HG02759 (cell line): Measurements from ENCODE around the gene TBX1.

ENCODE experiments used
- ATAC-seq: cut with Tn5 transposase; IDR thresholded peaks from one replicate; pipeline ENCODE4 v1.9.1; 2021; ENCODE audit warnings: mild to moderate bottlenecking, moderate library complexity; ENCODE audit not compliant: unreplicated experiment

Gene TBX1

DNA sequence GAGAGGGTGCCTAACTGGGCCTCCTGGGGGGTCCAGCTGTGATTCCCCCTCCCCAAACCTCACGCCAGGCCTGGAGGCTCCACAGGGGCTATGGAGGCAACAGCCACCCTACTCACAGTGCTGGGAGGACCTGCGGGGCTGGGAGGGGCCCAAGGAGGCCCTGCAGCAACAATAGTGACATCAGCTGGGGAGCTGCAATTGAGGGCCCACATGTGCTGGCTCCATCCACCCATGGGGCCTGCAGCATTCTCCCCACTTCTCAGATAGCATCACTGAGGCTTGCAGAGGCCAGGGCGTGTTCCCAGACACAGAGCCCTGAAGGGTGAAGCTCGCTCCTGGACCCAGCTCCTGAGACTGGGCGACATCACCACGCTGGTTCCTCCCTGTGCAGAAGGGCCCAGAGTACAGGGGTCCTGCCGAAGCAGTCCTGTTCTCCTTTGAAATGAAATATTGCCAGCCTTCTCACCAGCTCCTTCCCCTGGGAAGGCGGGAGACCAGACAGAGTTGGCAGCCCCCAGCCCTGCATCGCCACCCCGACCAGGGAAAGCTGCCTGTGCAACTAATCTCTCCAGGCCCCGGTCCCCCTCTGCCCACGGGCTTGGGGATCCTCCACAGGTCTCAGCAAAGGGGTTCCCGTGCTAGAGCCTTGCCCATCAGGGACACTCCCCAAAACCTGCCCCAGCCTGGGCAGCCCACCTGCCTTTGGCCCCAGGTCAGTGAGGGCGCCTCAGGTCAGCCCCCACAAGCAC is 8.9 kb upstream of the TBX1 start:
- ATAC-seq = no peak

DNA sequence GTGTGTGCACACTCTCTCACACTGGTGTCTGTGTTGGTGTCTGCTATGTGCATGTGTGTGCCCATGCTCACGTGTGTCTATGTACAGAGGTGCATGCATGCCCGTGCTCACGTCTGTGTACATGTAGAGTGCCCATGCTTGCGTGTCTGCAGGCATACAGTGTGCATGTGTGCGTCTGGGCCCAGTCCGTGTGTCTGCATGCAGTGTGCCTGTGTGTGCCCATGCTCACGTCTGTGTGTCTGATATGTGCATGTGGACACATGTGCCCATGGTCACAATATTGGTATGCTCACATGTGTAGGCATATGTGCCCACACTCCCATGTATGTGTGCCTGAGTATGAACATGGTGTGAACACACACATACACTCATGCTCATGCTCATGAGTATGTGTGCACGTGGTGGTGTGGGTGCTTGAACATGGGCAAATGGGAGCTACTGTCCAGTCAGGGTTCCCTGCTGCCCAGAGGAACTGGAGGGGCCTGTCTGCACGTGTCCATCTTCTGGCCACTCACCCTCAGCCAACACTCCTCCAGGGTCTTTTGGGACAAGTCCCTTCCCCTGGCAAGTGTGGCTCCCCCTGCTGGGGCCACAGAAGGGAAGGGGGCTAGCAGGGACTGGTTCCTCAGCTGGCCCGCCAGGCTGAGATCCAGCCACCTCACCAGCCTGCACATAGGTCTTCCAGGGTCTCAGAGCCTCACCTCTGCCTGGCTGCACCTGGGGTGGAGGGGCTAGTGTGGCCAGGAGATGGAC is 7.3 kb upstream of the TBX1 start:
- no peak for ATAC-seq

DNA sequence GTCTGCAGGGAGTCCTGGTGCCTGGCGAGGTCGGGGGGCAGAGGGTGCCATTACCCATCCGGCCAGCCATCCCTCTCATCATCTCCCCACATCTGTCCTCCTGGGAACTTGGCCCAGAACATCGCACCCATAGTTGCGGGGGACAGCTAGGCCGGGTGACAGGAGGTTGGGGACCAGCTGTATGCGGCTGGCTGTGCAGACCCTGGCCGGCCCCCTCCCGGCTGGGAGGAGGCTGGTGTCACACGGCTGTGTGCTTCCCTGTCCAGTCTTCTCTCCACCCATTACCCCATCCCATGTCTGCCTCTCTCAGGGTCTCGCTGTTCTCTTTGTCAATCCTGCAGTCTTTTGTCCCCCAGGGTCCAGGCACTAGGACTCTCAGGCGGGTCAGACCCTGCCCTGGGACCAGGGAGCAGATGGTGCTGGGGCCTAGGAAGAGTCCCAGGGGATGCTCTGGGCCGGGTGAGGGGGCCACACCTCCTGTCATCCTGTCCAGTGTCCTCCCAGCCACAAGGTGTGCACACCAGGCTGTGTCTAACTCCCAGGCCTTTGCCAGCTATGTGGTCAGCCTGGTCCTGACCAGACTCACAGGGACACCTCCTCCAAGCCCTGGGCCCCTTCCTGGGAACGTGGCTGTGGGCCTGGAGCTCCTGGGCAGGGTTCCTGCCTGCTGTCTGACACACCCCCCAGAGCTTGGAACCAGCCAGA is 6.4 kb upstream of the TBX1 start:
- ATAC-seq = no peak

DNA sequence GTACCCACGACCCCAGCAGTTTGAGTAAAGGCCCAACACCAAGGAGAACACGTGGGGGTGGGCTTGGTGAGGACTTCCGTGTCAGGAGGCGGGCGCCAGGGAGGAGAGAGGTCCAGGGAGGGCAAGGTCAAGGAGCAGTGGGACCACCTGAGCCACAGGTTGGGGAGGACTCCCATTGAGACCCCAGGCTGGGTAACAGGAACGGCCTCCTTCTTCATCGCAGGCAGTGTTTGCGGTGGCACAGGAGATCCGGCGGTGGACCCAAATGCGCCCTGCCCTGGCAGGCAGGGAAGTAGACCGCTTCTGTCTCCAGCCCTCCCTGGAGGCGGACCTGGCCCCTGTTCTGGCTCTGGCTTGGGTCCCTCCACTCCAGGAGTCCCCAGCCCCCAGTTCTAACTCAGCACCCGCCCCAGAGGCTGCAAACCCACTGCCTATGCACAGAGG is 5.9 kb upstream of the TBX1 start:
- no peak for ATAC-seq

DNA sequence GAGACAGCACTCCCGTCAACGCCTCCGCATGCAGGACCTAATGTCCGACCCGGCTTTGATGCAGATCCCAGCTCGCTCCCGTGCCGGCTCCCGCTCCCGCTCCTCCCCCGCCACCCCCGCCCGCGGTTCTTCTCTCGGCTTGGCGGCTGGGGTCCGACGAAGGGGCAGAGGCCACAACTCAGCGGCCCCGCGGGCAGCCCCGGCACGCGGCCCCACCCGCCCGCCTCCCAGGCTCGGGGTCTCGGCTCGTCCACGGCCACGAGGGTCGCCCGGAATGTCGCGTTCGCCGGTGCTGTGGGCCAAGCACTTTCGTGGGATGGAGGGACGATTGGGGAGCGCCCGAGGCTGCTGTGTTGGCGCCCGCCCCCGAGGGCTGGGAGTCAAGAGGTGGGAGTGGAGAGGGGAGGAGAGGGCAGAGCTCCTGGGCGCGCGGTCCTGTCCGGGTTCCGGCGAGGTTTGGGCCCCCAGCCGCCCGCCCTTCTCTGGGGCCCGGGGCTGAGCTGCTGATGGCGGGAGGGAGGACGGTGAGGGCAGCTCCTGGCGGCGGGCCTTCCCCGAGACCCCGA is 5.3 kb upstream of the TBX1 start:
- no peak for ATAC-seq

DNA sequence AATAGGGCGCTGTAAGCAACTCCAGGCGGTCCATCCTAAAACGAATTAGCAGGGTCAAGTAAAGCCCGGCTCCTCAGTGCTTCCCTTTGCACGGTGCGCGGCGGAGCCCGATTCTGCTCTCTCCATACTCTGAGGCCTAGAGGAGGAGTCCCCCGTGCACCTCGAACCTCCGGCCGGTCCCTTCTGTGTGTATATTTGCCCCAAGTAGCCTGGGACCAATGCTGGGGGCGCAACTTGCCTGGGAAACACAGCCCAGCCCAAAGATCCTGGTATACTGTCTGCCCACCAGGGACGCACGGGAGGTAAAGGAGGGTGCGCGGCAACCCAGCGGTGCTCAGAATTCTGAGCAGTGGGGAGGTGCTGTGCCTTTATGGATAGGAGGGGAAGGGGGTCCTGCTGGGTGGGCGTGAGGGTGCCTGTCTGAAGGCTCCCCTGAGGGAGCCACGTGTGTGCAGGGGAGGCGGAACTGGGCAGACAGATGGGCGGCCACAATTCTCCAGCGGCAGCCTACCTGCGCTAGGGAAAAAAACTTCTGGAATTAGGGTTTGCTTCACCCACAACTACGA is 4.8 kb upstream of the TBX1 start:
- no peak for ATAC-seq

DNA sequence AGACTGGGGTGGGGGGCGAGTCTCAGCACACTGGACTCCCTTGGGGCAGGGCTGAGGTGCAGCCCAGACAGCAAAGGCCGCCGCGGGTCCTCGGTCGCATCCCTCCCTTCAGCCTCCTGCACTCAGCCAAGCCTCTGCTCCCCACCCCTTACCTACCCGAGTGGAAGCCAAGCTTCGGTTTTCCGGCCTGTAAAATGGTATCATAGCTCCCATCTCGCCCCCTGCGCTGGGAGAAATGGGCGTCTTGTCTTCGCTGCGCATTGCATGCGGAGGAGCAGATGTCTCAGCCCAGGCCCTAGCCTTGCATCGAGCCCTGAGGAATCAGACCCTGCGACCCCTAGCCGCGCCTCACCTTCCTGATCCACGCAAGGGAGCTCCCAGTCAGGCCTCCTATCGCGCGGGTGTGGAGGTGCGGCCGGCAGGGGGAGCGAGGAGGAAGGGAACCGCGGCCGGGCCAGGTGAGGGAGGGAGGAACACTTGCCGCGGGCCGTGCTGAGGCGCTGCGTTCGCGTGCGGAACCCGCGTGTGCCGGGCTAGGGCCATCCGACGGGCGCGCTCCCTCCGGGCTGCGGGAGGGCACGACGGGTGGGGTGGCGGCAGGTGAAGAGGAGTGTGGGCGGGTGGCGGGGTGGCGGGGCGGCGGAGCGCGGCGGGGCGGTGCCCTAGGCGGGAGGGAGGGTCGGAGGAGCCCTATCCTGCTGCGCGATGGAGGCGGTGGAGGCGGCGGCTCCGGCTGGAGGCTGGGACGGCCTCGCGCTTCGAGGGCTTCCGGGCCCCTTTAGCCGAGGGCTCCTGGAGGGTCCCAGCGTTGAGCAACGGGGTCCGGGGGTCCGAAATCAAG is 4.1 kb upstream of the TBX1 start:
- ATAC-seq = no peak

DNA sequence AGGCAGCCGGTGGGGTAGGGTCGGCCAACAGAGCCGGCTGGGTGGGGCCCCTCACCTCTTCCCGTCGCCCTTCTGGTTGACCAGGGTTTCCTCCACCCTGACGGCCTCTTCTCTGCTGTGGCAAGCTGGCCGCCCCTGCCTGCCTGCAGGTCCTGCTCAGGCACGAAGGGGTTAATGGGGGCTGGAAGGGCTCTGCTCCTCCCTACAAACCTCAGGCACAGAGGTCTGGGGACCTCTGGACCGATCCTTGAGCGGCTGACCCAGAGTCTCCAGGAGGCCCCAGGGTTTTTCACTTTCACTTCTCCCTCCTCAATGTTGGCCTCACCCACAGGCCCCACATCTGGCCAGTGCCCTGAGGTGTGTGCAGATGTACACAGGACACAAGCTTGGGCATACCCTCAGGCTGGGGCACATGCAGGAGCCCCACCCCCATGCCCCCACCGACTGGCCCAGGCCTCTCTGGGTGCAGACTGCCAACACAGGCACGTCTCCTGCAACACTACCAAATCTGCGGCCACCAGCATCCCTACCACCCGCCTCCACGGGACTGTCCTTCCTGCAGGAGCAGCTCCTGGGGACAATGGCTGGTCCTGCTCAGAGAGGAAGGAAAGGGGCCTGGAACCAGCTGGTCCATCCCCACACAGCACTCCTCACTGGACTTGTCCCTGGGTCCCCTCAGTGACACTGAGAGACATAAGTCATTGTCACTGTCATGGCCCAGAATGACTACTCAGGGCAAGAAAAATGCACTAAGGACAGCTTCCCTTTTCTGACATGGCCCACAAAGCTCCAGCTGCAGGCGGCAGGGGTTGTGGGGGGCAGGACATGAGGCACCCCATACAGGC is 3.2 kb upstream of the TBX1 start:
- no peak for ATAC-seq

DNA sequence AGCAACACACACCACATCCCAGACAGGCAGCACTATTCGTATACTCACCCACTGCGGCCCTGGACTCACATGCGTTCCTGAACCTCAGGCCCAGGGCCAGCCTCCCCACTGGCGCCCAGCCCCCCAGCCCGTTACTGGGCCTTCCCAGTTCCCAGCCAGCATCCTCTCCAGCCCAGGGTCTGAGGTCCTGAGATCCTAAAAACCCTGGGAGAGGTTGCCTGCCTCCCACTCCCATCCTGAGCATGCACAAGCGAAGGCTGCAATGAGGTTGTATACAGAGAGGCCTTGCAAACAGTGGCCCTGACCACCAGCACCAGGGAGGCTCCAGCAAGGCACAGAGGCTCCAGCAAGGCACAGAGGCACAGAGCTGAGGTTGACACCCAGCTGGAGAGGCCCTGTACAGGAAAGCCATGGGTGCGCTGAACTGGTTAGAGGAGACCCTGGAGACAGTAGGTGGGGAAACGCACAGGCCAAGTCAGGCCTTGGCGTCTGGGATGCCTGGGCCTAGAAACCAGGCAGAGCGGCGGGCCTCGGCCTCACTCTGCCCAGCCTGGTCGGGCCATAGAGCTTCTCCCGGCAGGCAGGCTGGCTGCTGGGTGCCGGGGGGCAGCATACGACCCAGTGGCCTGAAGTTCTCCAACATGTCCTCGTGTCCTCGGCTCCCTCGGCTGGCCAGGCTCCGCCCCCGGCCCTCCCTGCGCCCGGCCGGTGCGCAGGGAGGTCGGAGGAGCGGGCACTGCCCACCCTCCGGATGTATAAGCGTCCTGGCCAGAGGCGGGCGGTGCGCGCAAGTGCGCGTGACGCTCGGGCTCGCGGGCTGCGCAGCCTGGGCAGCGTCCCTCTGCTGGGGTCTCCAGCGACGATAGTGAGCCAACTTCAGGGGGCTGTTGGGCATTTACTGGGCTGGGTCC is 2.3 kb upstream of the TBX1 start:
- ATAC-seq = no peak

DNA sequence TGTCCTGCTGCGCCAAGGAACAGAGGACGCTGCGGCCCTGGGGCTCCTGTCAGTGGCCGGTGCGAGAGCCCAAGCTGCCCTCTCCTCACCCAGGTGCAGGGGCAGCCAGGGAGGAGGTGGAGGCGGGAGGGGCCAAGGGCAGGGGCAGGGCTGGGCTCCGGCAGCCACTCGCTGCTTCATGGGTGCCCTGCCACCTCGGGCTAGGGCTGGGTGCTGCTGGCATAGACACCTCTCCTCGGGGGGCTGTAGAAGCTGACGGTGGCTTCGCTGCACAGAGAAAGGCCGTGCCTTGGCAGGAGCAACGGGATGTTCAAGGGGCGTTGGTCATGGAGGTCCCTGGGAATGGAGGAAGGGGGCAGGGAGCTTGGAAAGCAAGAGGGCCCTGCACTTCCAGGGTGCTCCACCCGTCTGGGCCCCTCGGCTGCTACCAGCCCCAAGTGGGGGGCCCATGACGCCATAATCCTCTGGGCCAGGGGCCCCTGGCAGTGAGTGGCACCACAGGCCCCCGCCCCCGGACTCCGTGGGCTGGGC is 1.6 kb upstream of the TBX1 start:
- no peak for ATAC-seq

DNA sequence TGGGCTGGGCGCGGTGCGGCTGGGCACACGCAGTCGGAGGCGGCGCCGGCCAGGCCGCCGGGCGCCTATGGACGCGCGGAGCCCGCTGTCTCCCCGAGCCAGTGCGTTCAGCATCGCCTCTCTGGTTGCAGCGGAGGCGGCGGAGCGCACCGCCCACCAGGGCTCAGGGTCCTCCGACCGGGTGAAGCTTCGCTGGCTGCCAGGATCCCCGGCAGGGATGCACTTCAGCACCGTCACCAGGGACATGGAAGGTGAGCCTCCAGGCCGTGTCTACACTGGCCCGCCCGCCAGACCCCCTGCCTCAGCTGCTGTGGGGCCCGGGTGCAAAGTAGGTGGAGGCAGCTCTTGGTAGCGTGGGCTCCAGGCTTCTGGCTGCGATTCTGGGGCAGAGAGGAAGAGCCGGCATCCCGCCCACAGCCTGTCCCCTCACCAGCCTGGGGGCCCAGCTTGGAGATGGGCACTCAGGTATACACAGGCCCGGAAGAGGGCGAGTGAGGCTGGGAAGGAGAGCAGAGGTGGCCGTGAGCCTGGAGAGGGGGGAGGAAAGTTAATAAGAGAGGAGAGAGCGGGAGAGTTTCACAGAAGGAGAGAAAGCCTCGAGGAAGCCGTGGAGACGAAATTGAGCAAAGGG is 1.0 kb upstream of the TBX1 start:
- no peak for ATAC-seq

DNA sequence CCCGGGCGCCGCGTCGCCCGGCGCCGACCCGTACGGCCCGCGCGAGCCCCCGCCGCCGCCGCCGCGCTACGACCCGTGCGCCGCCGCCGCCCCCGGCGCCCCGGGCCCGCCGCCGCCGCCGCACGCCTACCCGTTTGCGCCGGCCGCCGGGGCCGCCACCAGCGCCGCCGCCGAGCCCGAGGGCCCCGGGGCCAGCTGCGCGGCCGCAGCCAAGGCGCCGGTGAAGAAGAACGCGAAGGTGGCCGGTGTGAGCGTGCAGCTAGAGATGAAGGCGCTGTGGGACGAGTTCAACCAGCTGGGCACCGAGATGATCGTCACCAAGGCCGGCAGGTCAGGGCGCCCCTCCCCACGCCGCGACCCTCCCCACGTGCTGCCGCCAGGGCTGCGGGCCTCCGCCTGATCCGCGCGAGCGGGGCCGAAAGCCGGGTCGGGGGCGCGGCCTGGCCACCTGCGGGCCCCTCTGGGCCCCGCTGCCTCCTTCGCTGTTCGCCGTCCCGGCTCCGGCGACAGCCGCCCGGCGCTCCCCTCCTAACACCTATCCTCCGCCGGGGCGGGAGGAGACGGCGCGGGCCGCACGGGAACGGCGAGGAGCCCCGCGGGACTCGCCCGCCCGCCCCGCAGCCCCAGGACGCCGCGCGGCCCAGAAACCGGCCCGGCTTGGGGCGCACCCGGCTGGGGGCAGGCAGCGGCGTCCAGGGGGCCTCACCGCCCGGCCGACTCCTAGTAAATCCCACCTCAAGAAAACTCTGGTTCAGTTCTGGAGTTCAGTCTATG is 560 bp downstream of the TBX1 start:
- ATAC-seq = no peak

DNA sequence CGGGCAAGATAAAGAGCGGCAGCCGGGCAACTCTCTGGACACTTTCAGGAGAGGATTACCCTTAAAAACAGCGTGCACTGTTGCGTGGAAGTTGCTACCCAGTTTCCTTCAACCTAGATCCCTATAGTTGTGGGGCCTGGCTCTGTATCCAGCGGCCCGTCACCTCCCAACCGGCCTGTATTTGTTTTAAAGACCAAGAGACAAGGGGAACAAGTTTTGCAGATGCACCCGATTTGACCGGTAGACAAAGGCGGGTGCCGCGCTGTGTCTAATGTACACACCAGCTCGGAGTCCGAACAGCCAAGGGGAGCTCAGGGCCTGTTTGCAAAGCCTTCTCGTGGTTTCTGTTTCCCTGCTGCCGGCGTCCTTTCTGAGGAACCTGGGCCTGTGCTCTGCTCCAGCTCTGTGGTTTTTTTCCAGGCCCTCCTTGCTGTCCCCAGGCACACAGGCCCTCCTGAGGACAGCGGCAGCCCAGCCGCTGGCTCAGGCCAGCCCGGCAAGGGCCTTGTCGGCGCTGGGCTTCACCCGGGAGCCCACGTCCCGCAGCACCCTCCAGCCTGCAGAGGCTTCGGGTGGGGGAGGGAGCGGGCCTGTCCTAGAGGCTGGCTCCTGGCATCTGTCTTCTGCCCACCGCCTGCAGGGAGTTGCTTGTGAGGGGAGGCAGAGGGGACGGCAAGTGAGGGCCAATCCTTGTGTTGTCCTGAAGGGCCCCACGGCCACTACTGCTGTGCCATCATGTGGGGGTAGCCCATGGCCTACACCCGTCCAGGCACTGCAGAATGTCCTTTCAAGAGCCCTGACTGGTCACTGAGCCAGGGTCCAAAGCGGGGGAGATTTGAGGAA is 1.4 kb downstream of the TBX1 start:
- ATAC-seq = no peak

DNA sequence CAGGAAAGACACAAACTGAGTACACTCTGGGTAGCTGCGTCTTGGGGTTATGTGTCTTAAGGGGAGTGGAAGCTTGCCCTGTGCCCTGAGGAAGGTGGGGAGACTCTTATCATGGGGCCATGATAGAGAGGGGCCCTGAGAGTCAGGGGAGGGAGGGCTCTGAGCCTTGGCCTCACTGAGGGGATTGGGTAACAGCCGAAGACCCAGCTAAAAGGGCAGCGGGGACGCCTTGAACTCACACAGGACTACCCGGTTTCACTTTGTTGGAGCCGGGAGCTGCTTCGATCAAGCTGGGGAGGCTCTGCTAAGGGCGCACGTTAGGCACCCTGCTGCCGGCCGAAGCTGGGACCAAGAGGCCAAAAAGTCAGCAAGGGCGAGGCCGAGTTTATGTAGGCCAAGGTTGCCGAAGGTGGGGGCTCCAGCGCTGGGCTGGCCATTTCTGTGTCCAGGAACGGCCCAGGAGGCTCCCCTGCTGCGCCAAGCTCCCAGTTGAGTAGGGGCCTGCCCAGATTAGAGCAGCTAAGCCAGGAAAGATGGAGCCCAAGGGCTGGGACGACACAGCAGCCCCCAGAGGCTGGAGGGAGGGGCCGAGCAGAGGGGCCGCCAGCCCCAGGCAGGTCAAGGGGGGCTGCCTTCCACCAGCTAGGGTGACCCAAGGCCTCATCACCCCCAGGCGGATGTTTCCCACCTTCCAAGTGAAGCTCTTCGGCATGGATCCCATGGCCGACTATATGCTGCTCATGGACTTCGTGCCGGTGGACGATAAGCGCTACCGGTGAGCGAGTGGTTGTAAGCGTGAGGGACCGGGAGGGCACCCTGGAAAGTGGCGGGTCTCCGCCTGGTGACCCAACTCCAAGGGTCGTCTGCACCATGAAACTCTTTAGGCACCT is 2.2 kb downstream of the TBX1 start:
- no peak for ATAC-seq
